Upper lobe of left lung (tissue), 6 donors: ENCODE data around the gene CCDC82. TPM values are rescaled to one million over a fixed set of nuclear protein-coding genes. Genes with fewer than 3 reads are reported as not detected.
A peak's percentile ranks its signal among the peaks of the same experiment; 100 is the strongest.

Source experiments
- ATAC-seq, 2 donors: fragments of 200-7000 bp; cut with Tn5 transposase; one replicate each; pipeline ENCODE4 v1.9.1; 2022; ENCODE audit warnings: mild to moderate bottlenecking in 2 of 2, moderate library complexity in 2 of 2; ENCODE audit not compliant: low FRiP score in 2 of 2
- DNase-seq, 2 donors: peaks; one replicate each; pipeline ENCODE4 v3.0.0-alpha.2; 2019 to 2020
- H3K27ac ChIP-seq, 4 donors: fragments of 200-600 bp; sonication (generic); one replicate each; pipeline ENCODE4 v1.5.1; 2016 to 2019
- H3K27me3 ChIP-seq, 4 donors: fragments of 200-600 bp; sonication (generic); one replicate each; pipeline ENCODE4 v1.5.1; 2017 to 2019
- H3K36me3 ChIP-seq, 4 donors: fragments of 200-600 bp; sonication (generic); one replicate each; pipeline ENCODE4 v1.5.1; 2016 to 2019
- H3K4me1 ChIP-seq, 4 donors: fragments of 200-600 bp; sonication (generic); one replicate each; pipeline ENCODE4 v1.5.1; 2018 to 2019
- H3K4me3 ChIP-seq, 4 donors: fragments of 200-600 bp; sonication (generic); one replicate each; pipeline ENCODE4 v1.5.1; 2017 to 2019; ENCODE audit warnings: mild to moderate bottlenecking in 2 of 4, moderate library complexity in 1 of 4
- H3K9me3 ChIP-seq, 4 donors: fragments of 200-600 bp; sonication (generic); one replicate each; pipeline ENCODE4 v1.5.1; 2018 to 2019
- CTCF ChIP-seq, 6 experiments: fragments of 450-650 bp in 4 of 6; fragments of 200-600 bp in 2 of 6; sonication (generic) in 2 of 6; IDR thresholded peaks; one replicate each; pipeline ENCODE4 v1.5.1; 2016 to 2019; ENCODE audit warnings: antibody characterized with exemption in 6 of 6
- EP300 ChIP-seq, 4 donors: sonication (generic); formaldehyde crosslinking; IDR thresholded peaks; one replicate each; pipeline ENCODE4 v1.5.1; 2017; ENCODE audit warnings: antibody characterized with exemption in 4 of 4, control low read depth in 2 of 4
- POLR2A ChIP-seq, 4 donors: fragments of 450-650 bp; IDR thresholded peaks; one replicate each; pipeline ENCODE4 v1.5.1; 2016 to 2017; ENCODE audit warnings: antibody characterized with exemption in 4 of 4, mild to moderate bottlenecking in 2 of 4
- POLR2AphosphoS5 ChIP-seq, 2 donors: sonication (generic); formaldehyde crosslinking; IDR thresholded peaks; one replicate each; pipeline ENCODE4 v1.5.1; 2017; ENCODE audit warnings: antibody characterized with exemption in 2 of 2
- WGBS, 2 donors: methylation state at CpG; one replicate each; pipeline ENCODE4 v1.1.5; 2017 to 2018; 5-methylcytosine and 5-hydroxymethylcytosine counted together
- small RNA-seq, 4 donors: library from RNA; depleted of rRNA; stranded (forward); fragments of <200 nt; gene quantifications; one replicate each; pipeline ENCODE3, GENCODE V24; 2016
- total RNA-seq, 6 donors: library from RNA; depleted of rRNA in 4 of 6; stranded (reverse); fragments of >200 nt in 4 of 6; gene quantifications; one replicate each; pipeline versions ENCODE4 v1.1.0 to v1.2.1, GENCODE V29; 2016 to 2021
- donor health status: DM: no; HTN: no; CAD: no; lungs with moderate emphysema.
- donor health status: DM: no; HTN: yes; CAD: no; lungs with severe emphysema.

CCDC82 gene
- total RNA-seq, 6 donors from 2014 or later: 21.0 to 116 (median 32.9) TPM

DNA sequence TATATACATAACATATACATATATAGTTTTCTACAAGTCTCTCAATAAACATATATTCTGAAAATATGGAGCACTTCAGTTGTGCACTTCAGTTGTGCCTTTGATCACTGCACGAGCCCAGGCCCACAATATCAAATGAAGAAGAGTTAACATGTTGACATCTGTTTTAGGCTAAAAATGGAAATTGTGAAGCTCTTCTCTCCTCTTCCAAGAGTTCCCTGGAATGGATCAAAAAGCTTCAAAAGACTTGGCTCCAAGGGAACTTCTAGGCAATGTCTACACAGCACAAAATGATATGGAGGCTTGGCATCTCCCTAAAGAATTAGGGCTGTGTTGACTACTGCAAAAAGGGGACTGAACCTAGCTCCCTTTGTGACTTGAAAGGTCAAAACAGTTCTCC, 83.6 kb downstream of the CCDC82 start:
- peaks cover 50 to 74% (median 55%) of the 10 kb centered on the region in 4 donors for H3K4me1 ChIP-seq

GRCh38 chr11:96303980-96304379, 85.7 kb downstream of the CCDC82 start:
- Histone ChIP-seq H3K27me3 (no peaks in the 10 kb centered on the region), H3K4me3 (no peak overlapping the region), H3K36me3 (no peaks in the 10 kb centered on the region), H3K9me3 (no peaks in the 10 kb centered on the region), H3K27ac (peak overlapping the region in 3 of 4 donors; percentile 42 to 70 (median 53)), H3K4me1 (peaks cover 54 to 79% (median 65%) of the 10 kb centered on the region in 4 donors)
- ATAC-seq (no peak), DNase-seq (no peak)
- 69 to 82% methylated on average over 3 of the region's 3 CpGs for WGBS, 2 donors
- TF ChIP-seq EP300 (IDR thresholded peaks at IDR 0.05) (no peak), CTCF (IDR thresholded peaks at IDR 0.05) (no peak), POLR2AphosphoS5 (IDR thresholded peaks at IDR 0.05) (no peak), POLR2A (IDR thresholded peaks at IDR 0.05) (no peak)

More for the DNA sequence above, 83.6 kb downstream of the CCDC82 start:
- ATAC-seq (no peak), DNase-seq (no peak)
- Histone ChIP-seq H3K36me3 (no peaks in the 10 kb centered on the region), H3K4me3 (no peak overlapping the region), H3K9me3 (no peaks in the 10 kb centered on the region), H3K27ac (peak overlapping the region; percentile 70 to 84 (median 82)), H3K27me3 (no peaks in the 10 kb centered on the region)
- 75 to 79% methylated on average over 1 of the region's 1 CpG for WGBS, 2 donors
- TF ChIP-seq CTCF (IDR thresholded peaks at IDR 0.05) (no peak), POLR2A (IDR thresholded peaks at IDR 0.05) (no peak), POLR2AphosphoS5 (IDR thresholded peaks at IDR 0.05) (no peak), EP300 (IDR thresholded peaks at IDR 0.05) (no peak)

GRCh38 chr11:96303064-96303463, 86.6 kb downstream of the CCDC82 start:
- Histone ChIP-seq H3K4me1 (peaks cover 52 to 72% (median 56%) of the 10 kb centered on the region in 4 donors), H3K36me3 (no peaks in the 10 kb centered on the region), H3K9me3 (no peaks in the 10 kb centered on the region), H3K27me3 (no peaks in the 10 kb centered on the region), H3K27ac (peak overlapping the region in 3 of 4 donors; percentile 42 to 70 (median 53)), H3K4me3 (no peak overlapping the region)
- TF ChIP-seq EP300 (IDR thresholded peaks at IDR 0.05) (no peak), POLR2AphosphoS5 (IDR thresholded peaks at IDR 0.05) (no peak), POLR2A (IDR thresholded peaks at IDR 0.05) (no peak), CTCF (IDR thresholded peaks at IDR 0.05) (no peak)
- ATAC-seq: peak in 1 of 2 donors; percentile 57
- WGBS, 2 donors: 39 to 48% methylated on average over 1 of the region's 1 CpG
- no peak for DNase-seq

Small RNA genes within 50 kb of the gene (small RNA-seq; reads per million reads assigned to genes)
- 0 reads per million in 4 donors for gene MIR1260B

Other genes with a start within 250 kb of the CCDC82 start
- gene MAML2, start 46.7 kb downstream of the CCDC82 start, total RNA-seq: 10 to 100 TPM; 19.5 to 36.6 (median 26.3) TPM
- 10 to 100 TPM in 2 of 6 donors, 1 to 10 TPM in 4; 2.8 to 18.7 (median 7.8) TPM for gene JRKL, start 101 bp upstream of the CCDC82 start, total RNA-seq